Measurements from ENCODE around the gene MRPL4. TPM values are rescaled to one million over a fixed set of nuclear protein-coding genes. Genes with fewer than 3 reads are reported as not detected.

The MRPL4 gene
- total RNA-seq, 1 experiment from 2014 or later, result 85.9 TPM

DNA sequence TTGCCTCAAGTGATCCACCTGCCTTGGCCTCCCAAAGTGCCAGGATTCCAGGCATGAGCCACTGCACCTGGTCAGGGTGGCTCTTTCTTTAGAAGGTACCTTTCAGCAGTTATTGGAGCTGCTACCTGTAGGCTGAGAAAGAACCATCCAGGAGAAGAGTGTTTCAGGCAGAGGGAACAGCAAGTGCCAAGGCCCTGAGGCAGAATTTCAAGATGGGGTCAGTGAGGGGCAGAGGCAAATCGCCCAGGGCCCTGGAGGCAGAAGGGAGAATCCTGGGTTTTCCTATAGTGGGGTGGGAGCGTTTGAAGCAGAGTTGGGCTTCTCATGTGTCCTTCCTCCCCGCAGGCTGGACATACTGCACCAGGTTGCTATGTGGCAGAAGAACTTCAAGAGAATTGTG lies 2.2 kb downstream of the MRPL4 start:
- no peaks in the 10 kb centered on the region for H3K27me3 ChIP-seq (replicated peaks; ENCODE audit: control insufficient read depth, insufficient read depth, low read length)
- peaks cover 2% of the 10 kb centered on the region; the same call in 1 of the 2 replicates for H3K36me3 ChIP-seq (ENCODE audit: control insufficient read depth, insufficient read depth, low read length)
- H3K4me1 Mint-ChIP-seq (ENCODE audit: low read depth, unreplicated experiment), result peaks cover 7% of the 10 kb centered on the region
- H3K4me3 Mint-ChIP-seq (ENCODE audit: unreplicated experiment), result no peak overlapping the region
- no TSS peak for BruUV-seq (replicated peaks)
- peaks cover 51% of the 10 kb centered on the region for H3K36me3 Mint-ChIP-seq (ENCODE audit: insufficient read depth, unreplicated experiment)
- no peaks in the 10 kb centered on the region for H3K9me3 Mint-ChIP-seq (ENCODE audit: unreplicated experiment)
- intact Hi-C loops (cut with micrococcal nuclease; ENCODE audit: unreplicated experiment), result loop anchor here (5.0 kb wide), 1 partner anchor 62 kb away; the partner anchor contains the start of gene DNMT1
- H3K4me3 ChIP-seq (ENCODE audit: low read depth, low read length), result no peak overlapping the region
- no peak for DNase-seq
- H3K27me3 Mint-ChIP-seq (ENCODE audit: insufficient read depth, unreplicated experiment), result no peaks in the 10 kb centered on the region
- H3K27ac Mint-ChIP-seq (ENCODE audit: unreplicated experiment), result peak overlapping the region; percentile 22
- H3K9me3 ChIP-seq, result no peaks in the 10 kb centered on the region
- TF ChIP-seq, protein P1, sequence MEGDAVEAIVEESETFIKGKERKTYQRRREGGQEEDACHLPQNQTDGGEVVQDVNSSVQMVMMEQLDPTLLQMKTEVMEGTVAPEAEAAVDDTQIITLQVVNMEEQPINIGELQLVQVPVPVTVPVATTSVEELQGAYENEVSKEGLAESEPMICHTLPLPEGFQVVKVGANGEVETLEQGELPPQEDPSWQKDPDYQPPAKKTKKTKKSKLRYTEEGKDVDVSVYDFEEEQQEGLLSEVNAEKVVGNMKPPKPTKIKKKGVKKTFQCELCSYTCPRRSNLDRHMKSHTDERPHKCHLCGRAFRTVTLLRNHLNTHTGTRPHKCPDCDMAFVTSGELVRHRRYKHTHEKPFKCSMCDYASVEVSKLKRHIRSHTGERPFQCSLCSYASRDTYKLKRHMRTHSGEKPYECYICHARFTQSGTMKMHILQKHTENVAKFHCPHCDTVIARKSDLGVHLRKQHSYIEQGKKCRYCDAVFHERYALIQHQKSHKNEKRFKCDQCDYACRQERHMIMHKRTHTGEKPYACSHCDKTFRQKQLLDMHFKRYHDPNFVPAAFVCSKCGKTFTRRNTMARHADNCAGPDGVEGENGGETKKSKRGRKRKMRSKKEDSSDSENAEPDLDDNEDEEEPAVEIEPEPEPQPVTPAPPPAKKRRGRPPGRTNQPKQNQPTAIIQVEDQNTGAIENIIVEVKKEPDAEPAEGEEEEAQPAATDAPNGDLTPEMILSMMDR (IDR thresholded peaks at IDR 0.05; ENCODE audit: insufficient read depth in 1 of 2, low read depth in 1 of 2, low read length in 1 of 2, severe bottlenecking in 1 of 2, unreplicated experiment in 1 of 2), result no peak
- CTCF ChIA-PET, result no interaction called here
- H3K4me1 ChIP-seq, result peaks cover 7% of the 10 kb centered on the region
- POLR2A ChIA-PET, result no interaction called here

DNA sequence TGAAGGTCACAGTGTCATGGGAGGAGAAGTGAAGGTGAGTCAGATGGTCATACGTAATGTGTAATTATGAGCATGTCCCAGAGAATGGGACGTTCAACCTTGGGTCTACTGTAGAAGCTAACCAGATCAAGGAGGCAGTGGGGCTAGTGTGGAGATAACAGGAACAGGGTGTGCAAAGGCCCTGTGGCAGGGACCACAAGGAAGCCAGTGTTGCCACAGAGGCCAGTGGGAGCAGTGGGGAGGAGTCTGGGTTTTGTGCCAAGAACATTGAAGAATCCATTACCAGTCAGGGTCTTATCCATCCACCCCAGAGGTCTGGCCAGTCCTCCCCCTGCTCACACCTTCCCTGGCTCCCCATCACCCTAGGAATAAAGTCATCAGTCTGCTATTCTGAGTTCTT lies 3.3 kb downstream of the MRPL4 start:
- Histone ChIP-seq H3K27me3 (replicated peaks; ENCODE audit: control insufficient read depth, insufficient read depth, low read length) (no peaks in the 10 kb centered on the region), H3K4me1 (peaks cover 16% of the 10 kb centered on the region), H3K4me3 (ENCODE audit: low read depth, low read length) (no peak overlapping the region), H3K36me3 (ENCODE audit: control insufficient read depth, insufficient read depth, low read length) (peaks cover 2% of the 10 kb centered on the region; the same call in 1 of the 2 replicates), H3K9me3 (no peaks in the 10 kb centered on the region)
- no peaks in the 10 kb centered on the region for H3K27me3 Mint-ChIP-seq (ENCODE audit: insufficient read depth, unreplicated experiment)
- ChIA-PET POLR2A (no interaction called here), CTCF (no interaction called here)
- H3K4me3 Mint-ChIP-seq (ENCODE audit: unreplicated experiment), result no peak overlapping the region
- BruUV-seq (replicated peaks), result no TSS peak
- no peaks in the 10 kb centered on the region for H3K9me3 Mint-ChIP-seq (ENCODE audit: unreplicated experiment)
- TF ChIP-seq, protein P1 (IDR thresholded peaks at IDR 0.05; ENCODE audit: insufficient read depth in 1 of 2, low read depth in 1 of 2, low read length in 1 of 2, severe bottlenecking in 1 of 2, unreplicated experiment in 1 of 2), result no peak
- intact Hi-C loops (cut with micrococcal nuclease; ENCODE audit: unreplicated experiment), result no loop called here
- H3K36me3 Mint-ChIP-seq (ENCODE audit: insufficient read depth, unreplicated experiment), result peaks cover 51% of the 10 kb centered on the region
- no peak for DNase-seq
- peak overlapping the region; percentile 43 for H3K27ac Mint-ChIP-seq (ENCODE audit: unreplicated experiment)
- H3K4me1 Mint-ChIP-seq (ENCODE audit: low read depth, unreplicated experiment), result peaks cover 7% of the 10 kb centered on the region

DNA sequence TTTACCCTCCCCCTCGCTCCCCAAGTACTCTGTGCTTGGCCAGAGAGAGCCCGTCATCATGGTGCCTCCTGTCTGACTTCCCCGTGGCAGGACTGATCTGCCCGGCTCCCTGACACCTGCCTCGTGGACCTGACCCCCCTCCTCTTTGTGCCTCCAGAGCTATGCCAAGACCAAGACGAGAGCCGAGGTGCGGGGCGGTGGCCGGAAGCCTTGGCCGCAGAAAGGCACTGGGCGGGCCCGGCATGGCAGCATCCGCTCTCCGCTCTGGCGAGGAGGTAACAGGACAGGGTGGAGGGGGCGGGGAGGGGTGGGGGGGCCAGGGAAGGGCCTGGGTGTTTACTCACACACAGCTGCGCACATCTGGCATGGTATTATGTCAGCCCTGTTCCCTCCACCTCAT lies 4.5 kb downstream of the MRPL4 start:
- no TSS peak for BruUV-seq (replicated peaks)
- no peaks in the 10 kb centered on the region for H3K27me3 ChIP-seq (replicated peaks; ENCODE audit: control insufficient read depth, insufficient read depth, low read length)
- intact Hi-C loops (cut with micrococcal nuclease; ENCODE audit: unreplicated experiment), result no loop called here
- no peak overlapping the region for H3K27ac Mint-ChIP-seq (ENCODE audit: unreplicated experiment)
- peaks cover 7% of the 10 kb centered on the region for H3K4me1 Mint-ChIP-seq (ENCODE audit: low read depth, unreplicated experiment)
- DNase-seq, result no peak
- peaks cover 2% of the 10 kb centered on the region; the same call in 1 of the 2 replicates for H3K36me3 ChIP-seq (ENCODE audit: control insufficient read depth, insufficient read depth, low read length)
- H3K36me3 Mint-ChIP-seq (ENCODE audit: insufficient read depth, unreplicated experiment), result peaks cover 53% of the 10 kb centered on the region
- no peaks in the 10 kb centered on the region for H3K9me3 ChIP-seq
- TF ChIP-seq, protein P1 (IDR thresholded peaks at IDR 0.05; ENCODE audit: insufficient read depth in 1 of 2, low read depth in 1 of 2, low read length in 1 of 2, severe bottlenecking in 1 of 2, unreplicated experiment in 1 of 2), result no peak
- no peak overlapping the region for H3K4me3 ChIP-seq (ENCODE audit: low read depth, low read length)
- peaks cover 24% of the 10 kb centered on the region for H3K4me1 ChIP-seq
- no peaks in the 10 kb centered on the region for H3K9me3 Mint-ChIP-seq (ENCODE audit: unreplicated experiment)
- H3K4me3 Mint-ChIP-seq (ENCODE audit: unreplicated experiment), result no peak overlapping the region
- POLR2A ChIA-PET, result no interaction called here
- H3K27me3 Mint-ChIP-seq (ENCODE audit: insufficient read depth, unreplicated experiment), result no peaks in the 10 kb centered on the region
- CTCF ChIA-PET, result interaction anchor here (1.1 kb wide), 1 partner anchor 14 kb away, joined by 3 read pairs; the partner anchor contains the start of gene ICAM1
